ENCODE measurements around the gene FGF2.

FGF2 gene

DNA sequence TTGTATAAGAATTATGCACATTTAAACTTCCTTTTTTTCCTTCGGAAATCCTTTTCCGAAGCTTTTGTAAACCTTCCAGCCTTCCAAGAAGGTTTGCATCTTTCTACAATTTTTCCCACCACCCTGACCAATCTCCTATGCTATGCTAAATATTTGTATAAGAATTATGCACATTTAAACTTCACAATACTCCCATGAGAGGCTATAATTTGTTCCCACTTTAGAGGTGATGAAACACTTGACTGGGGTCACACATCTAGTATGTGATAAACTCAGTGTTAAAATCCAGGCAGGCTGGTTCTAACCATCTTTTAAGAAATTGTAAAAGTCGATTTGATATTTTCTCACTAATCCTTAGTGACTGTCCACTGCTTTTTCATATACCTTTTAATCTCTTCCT is 73.7 kb downstream of the FGF2 start:
- no peaks in the 10 kb centered on the region for H3K9me3 ChIP-seq (ENCODE audit: control insufficient read depth, low read length)
- H3K4me1 ChIP-seq (ENCODE audit: control insufficient read depth, insufficient read depth, low read length), result no peaks in the 10 kb centered on the region
- H3K27me3 ChIP-seq (ENCODE audit: control insufficient read depth, insufficient read depth, low read length), result no peaks in the 10 kb centered on the region
- H3K4me3 ChIP-seq (ENCODE audit: low read length), result no peak overlapping the region
- no peaks in the 10 kb centered on the region for H3K36me3 ChIP-seq (ENCODE audit: control insufficient read depth, insufficient read depth, low read length)
- no peak overlapping the region for H3K9ac ChIP-seq (ENCODE audit: low read length)

DNA sequence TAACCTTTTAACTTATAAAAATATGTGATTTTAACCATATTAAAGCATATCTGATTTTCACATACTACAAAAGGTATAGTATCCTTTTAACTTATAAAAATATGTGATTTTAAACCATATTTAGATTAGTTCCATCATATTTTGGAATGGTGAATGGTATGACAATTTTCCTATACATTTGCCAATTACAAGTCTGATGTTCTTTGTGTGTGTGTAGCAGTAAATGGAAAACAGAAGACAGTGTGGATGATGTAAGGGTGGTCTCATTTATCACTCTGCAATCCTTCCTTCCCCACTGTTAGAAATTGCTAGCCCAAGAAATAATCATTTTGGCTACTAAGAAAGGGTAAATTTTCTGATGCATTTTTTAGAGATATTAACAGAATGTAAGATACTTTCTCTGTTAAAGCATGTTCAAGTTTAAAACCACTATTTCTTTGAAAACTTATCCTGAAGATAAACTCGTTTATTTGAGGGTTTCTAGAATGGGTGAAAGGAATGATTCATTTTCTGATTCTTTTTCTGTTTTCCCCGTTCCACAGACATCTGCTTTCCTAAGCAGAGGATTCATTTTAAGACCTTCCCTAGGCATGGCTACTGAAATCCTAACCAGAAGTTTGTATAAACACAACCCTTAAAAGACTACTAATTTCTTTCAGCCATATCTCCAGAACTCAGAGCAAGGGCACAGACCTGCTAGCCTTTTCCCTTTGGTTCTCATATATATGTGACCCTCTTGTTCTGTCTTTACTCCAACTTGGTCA is 74.8 kb downstream of the FGF2 start:
- Histone ChIP-seq H3K27me3 (ENCODE audit: control insufficient read depth, insufficient read depth, low read length) (no peaks in the 10 kb centered on the region), H3K9ac (ENCODE audit: low read length) (no peak overlapping the region), H3K4me3 (ENCODE audit: low read length) (no peak overlapping the region), H3K36me3 (ENCODE audit: control insufficient read depth, insufficient read depth, low read length) (no peaks in the 10 kb centered on the region), H3K9me3 (ENCODE audit: control insufficient read depth, low read length) (no peaks in the 10 kb centered on the region), H3K4me1 (ENCODE audit: control insufficient read depth, insufficient read depth, low read length) (no peaks in the 10 kb centered on the region)

DNA sequence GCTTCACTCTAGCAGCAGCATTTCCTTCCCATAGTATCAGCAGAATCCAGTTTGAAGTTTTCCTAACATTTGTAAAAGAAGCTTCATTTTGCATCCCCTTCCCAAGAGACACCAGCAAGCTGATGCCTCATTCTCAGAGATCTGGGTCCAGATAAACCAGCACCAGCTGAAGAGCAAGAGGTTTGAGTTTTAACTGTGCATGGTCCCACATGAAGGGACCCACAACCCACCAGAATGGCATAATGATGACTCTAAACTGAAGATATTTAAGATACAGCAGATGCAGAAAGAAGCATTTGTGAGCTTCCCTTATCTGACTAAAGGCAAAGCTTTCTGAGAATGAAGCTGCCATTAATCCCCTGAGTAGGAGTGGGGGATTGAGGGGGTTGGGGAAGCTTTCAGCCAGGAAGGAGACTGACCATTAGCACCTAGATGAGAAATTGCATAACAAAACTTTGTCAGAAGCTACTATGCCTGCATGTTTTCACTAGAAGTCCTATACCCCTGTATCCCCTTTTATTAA is 77.2 kb downstream of the FGF2 start:
- Histone ChIP-seq H3K9ac (ENCODE audit: low read length) (no peak overlapping the region), H3K4me3 (ENCODE audit: low read length) (no peak overlapping the region), H3K4me1 (ENCODE audit: control insufficient read depth, insufficient read depth, low read length) (no peaks in the 10 kb centered on the region), H3K36me3 (ENCODE audit: control insufficient read depth, insufficient read depth, low read length) (no peaks in the 10 kb centered on the region), H3K27me3 (ENCODE audit: control insufficient read depth, insufficient read depth, low read length) (no peaks in the 10 kb centered on the region), H3K9me3 (ENCODE audit: control insufficient read depth, low read length) (no peaks in the 10 kb centered on the region)

- no peak overlapping the region for H3K4me3 ChIP-seq (ENCODE audit: low read length)
- H3K27me3 ChIP-seq (ENCODE audit: control insufficient read depth, insufficient read depth, low read length), result no peaks in the 10 kb centered on the region
Measured at GRCh38 chr4:122906859-122907305, 80.3 kb downstream of the FGF2 start.

GRCh38 chr4:122908223-122908622 is 81.6 kb downstream of the FGF2 start:
- Histone ChIP-seq H3K4me1 (ENCODE audit: control insufficient read depth, insufficient read depth, low read length) (no peaks in the 10 kb centered on the region), H3K9ac (ENCODE audit: low read length) (no peak overlapping the region), H3K9me3 (ENCODE audit: control insufficient read depth, low read length) (no peaks in the 10 kb centered on the region), H3K27me3 (ENCODE audit: control insufficient read depth, insufficient read depth, low read length) (no peaks in the 10 kb centered on the region), H3K36me3 (ENCODE audit: control insufficient read depth, insufficient read depth, low read length) (no peaks in the 10 kb centered on the region), H3K4me3 (ENCODE audit: low read length) (no peak overlapping the region)

More at GRCh38 chr4:122906859-122907305, 80.3 kb downstream of the FGF2 start:
- Histone ChIP-seq H3K4me1 (ENCODE audit: control insufficient read depth, insufficient read depth, low read length) (no peaks in the 10 kb centered on the region), H3K9ac (ENCODE audit: low read length) (no peak overlapping the region), H3K36me3 (ENCODE audit: control insufficient read depth, insufficient read depth, low read length) (no peaks in the 10 kb centered on the region), H3K9me3 (ENCODE audit: control insufficient read depth, low read length) (no peaks in the 10 kb centered on the region)

GRCh38 chr4:122909683-122910082 is 83.1 kb downstream of the FGF2 start:
- Histone ChIP-seq H3K36me3 (ENCODE audit: control insufficient read depth, insufficient read depth, low read length) (no peaks in the 10 kb centered on the region), H3K4me3 (ENCODE audit: low read length) (no peak overlapping the region), H3K4me1 (ENCODE audit: control insufficient read depth, insufficient read depth, low read length) (no peaks in the 10 kb centered on the region), H3K9me3 (ENCODE audit: control insufficient read depth, low read length) (no peaks in the 10 kb centered on the region), H3K9ac (ENCODE audit: low read length) (no peak overlapping the region), H3K27me3 (ENCODE audit: control insufficient read depth, insufficient read depth, low read length) (no peaks in the 10 kb centered on the region)

- Histone ChIP-seq H3K9ac (ENCODE audit: low read length) (no peak overlapping the region), H3K27me3 (ENCODE audit: control insufficient read depth, insufficient read depth, low read length) (no peaks in the 10 kb centered on the region), H3K36me3 (ENCODE audit: control insufficient read depth, insufficient read depth, low read length) (no peaks in the 10 kb centered on the region), H3K4me3 (ENCODE audit: low read length) (no peak overlapping the region), H3K4me1 (ENCODE audit: control insufficient read depth, insufficient read depth, low read length) (no peaks in the 10 kb centered on the region), H3K9me3 (ENCODE audit: control insufficient read depth, low read length) (no peaks in the 10 kb centered on the region)
Measured at GRCh38 chr4:122911588-122911987, 85.0 kb downstream of the FGF2 start.

DNA sequence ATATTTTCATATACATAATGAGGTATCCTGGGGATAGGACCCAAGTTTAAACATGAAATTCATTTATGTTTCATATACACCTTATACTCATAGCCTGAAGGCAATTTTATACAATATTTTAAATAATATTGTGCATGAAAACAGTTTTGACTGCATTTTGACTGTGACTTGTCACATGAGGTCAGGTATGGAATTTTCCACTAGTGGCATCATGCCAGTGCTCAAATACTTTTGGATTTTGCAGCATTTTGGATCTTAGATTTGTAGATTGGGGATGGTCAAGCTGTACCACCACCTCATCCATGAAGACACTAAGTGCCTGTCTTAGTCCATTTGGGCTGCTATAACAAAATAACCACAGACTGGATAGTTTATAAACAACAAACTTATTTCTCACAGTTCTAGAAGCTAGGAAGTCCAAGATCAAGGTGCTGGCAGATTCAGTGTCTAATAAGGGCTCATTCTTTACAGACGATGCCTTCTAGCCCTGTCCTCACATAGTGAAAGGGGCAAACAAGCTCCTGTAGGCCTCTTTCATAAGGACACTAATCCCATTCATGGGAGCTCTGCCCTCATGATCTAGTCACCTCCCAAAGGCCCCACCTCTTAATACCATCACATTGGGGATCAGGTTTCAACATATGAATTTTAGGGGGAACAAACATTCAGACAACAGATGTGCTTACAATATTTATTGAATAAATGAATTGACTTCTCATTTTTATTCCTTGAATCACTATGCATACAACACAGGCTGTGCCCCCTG is 86.4 kb downstream of the FGF2 start:
- no peaks in the 10 kb centered on the region for H3K9me3 ChIP-seq (ENCODE audit: control insufficient read depth, low read length)
- no peaks in the 10 kb centered on the region for H3K4me1 ChIP-seq (ENCODE audit: control insufficient read depth, insufficient read depth, low read length)
- no peaks in the 10 kb centered on the region for H3K36me3 ChIP-seq (ENCODE audit: control insufficient read depth, insufficient read depth, low read length)

DNA sequence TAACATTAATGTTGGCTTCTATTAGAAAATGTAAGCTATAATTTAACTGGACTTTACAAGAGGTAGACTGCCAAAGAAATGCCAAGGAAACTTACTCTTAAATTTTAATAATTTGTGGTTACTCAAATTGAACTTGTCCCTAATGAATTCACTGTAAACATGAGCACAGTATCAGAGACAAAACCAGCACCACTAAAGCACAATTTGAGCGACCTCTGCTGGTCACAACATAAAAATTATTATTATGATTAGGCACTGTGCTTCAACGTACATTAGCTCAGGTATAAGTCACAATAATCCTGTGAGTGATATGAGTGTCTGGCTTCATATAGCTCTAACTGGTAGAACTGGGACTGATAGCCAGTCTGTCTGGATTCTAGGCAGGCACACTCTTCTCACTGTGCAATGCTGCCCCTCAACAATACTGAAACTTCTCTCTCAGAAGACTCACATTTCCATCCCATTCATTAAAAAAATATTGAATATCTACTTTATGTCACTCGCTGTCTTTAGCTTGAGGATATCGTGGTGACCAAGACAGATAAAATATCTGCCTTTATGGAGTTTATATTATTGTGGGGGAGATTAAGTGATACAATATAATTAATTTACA is 87.8 kb downstream of the FGF2 start:
- Histone ChIP-seq H3K4me3 (ENCODE audit: low read length) (no peak overlapping the region), H3K4me1 (ENCODE audit: control insufficient read depth, insufficient read depth, low read length) (no peaks in the 10 kb centered on the region), H3K27me3 (ENCODE audit: control insufficient read depth, insufficient read depth, low read length) (no peaks in the 10 kb centered on the region), H3K9me3 (ENCODE audit: control insufficient read depth, low read length) (no peaks in the 10 kb centered on the region), H3K9ac (ENCODE audit: low read length) (no peak overlapping the region), H3K36me3 (ENCODE audit: control insufficient read depth, insufficient read depth, low read length) (no peaks in the 10 kb centered on the region)

More for the DNA sequence above, 86.4 kb downstream of the FGF2 start:
- Histone ChIP-seq H3K9ac (ENCODE audit: low read length) (no peak overlapping the region), H3K4me3 (ENCODE audit: low read length) (no peak overlapping the region), H3K27me3 (ENCODE audit: control insufficient read depth, insufficient read depth, low read length) (no peaks in the 10 kb centered on the region)

- no peaks in the 10 kb centered on the region for H3K27me3 ChIP-seq (ENCODE audit: control insufficient read depth, insufficient read depth, low read length)
- no peaks in the 10 kb centered on the region for H3K9me3 ChIP-seq (ENCODE audit: control insufficient read depth, low read length)
- no peak overlapping the region for H3K4me3 ChIP-seq (ENCODE audit: low read length)
- H3K36me3 ChIP-seq (ENCODE audit: control insufficient read depth, insufficient read depth, low read length), result no peaks in the 10 kb centered on the region
- no peak overlapping the region for H3K9ac ChIP-seq (ENCODE audit: low read length)
- H3K4me1 ChIP-seq (ENCODE audit: control insufficient read depth, insufficient read depth, low read length), result no peaks in the 10 kb centered on the region
Measured at GRCh38 chr4:122914938-122915337, 88.3 kb downstream of the FGF2 start.

- no peak overlapping the region for H3K9ac ChIP-seq (ENCODE audit: low read length)
Measured at GRCh38 chr4:122917731-122918130, 91.1 kb downstream of the FGF2 start.

GRCh38 chr4:122920473-122920872 is 93.8 kb downstream of the FGF2 start:
- no peaks in the 10 kb centered on the region for H3K36me3 ChIP-seq (ENCODE audit: control insufficient read depth, insufficient read depth, low read length)
- no peak overlapping the region for H3K9ac ChIP-seq (ENCODE audit: low read length)
- no peak overlapping the region for H3K4me3 ChIP-seq (ENCODE audit: low read length)
- peaks cover 3% of the 10 kb centered on the region for H3K4me1 ChIP-seq (ENCODE audit: control insufficient read depth, insufficient read depth, low read length)
- H3K9me3 ChIP-seq (ENCODE audit: control insufficient read depth, low read length), result no peaks in the 10 kb centered on the region
- H3K27me3 ChIP-seq (ENCODE audit: control insufficient read depth, insufficient read depth, low read length), result no peaks in the 10 kb centered on the region

More at GRCh38 chr4:122917731-122918130, 91.1 kb downstream of the FGF2 start:
- no peaks in the 10 kb centered on the region for H3K36me3 ChIP-seq (ENCODE audit: control insufficient read depth, insufficient read depth, low read length)
- no peaks in the 10 kb centered on the region for H3K9me3 ChIP-seq (ENCODE audit: control insufficient read depth, low read length)
- no peaks in the 10 kb centered on the region for H3K27me3 ChIP-seq (ENCODE audit: control insufficient read depth, insufficient read depth, low read length)
- no peaks in the 10 kb centered on the region for H3K4me1 ChIP-seq (ENCODE audit: control insufficient read depth, insufficient read depth, low read length)
- H3K4me3 ChIP-seq (ENCODE audit: low read length), result no peak overlapping the region

Data from mucosa of stomach (tissue), 1 donor.